Measurements from ENCODE around the gene SHROOM3.

DNA sequence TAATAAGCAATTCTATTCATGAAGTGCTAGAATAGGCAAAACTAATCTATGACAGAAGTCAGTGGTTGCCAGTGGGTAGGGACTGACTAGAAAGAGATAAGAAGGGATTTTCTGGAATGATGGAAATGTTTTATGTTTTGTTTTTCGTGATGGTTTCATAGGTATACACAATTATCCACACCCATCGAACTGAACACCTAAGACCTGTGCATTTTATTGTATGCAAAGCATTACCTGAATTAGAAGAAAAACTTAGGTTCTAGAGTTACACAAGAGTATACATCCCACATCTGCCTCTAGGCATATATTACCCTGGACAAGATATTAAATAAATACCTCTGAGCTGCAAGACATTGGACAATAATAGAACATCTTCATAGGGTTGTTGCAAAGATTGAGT lies 257.7 kb downstream of the SHROOM3 start:
- TF ChIP-seq, protein P1, sequence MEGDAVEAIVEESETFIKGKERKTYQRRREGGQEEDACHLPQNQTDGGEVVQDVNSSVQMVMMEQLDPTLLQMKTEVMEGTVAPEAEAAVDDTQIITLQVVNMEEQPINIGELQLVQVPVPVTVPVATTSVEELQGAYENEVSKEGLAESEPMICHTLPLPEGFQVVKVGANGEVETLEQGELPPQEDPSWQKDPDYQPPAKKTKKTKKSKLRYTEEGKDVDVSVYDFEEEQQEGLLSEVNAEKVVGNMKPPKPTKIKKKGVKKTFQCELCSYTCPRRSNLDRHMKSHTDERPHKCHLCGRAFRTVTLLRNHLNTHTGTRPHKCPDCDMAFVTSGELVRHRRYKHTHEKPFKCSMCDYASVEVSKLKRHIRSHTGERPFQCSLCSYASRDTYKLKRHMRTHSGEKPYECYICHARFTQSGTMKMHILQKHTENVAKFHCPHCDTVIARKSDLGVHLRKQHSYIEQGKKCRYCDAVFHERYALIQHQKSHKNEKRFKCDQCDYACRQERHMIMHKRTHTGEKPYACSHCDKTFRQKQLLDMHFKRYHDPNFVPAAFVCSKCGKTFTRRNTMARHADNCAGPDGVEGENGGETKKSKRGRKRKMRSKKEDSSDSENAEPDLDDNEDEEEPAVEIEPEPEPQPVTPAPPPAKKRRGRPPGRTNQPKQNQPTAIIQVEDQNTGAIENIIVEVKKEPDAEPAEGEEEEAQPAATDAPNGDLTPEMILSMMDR (IDR thresholded peaks at IDR 0.05) = no peak
- TF ChIP-seq POLR2AphosphoS5 (IDR thresholded peaks at IDR 0.05) = no peak
- no peak for TF ChIP-seq EP300 (IDR thresholded peaks at IDR 0.05)
